H1 (cell line): ENCODE data around the gene ZSCAN18. TPM values are rescaled to one million over a fixed set of nuclear protein-coding genes. Genes with fewer than 3 reads are reported as not detected.

Experiments
- CTCF ChIA-PET: fragments of 300-600 bp; sonication (Branson Sonifier 250); formaldehyde crosslinking; loops from one replicate; lab custom pipeline; 2021; ENCODE audit not compliant: partially characterized antibody; lab: Charles Lee
- POLR2A ChIA-PET: fragments of 300-600 bp; sonication (Branson Sonifier 250); formaldehyde crosslinking; loops from one replicate; lab custom pipeline; 2021; ENCODE audit warnings: inconsistent platforms; ENCODE audit not compliant: partially characterized antibody; lab: Charles Lee
- DNase-seq, 2 experiments: peaks; one replicate each; pipeline versions ENCODE4 v3.0.0 to v3.0.0-alpha.2; 2010 to 2022; ENCODE audit warnings: low spot score in 2 of 2, low read depth in 1 of 2, mixed read lengths in 1 of 2
- FAIRE-seq: peaks from 2 replicates; lab custom pipeline; 2011; peaks lifted over from hg19 to GRCh38; lab: Jason Lieb, UNC
- H2AFZ ChIP-seq: 2 replicates; pipeline ENCODE4 v1.8.1; 2012; ENCODE audit warnings: low read length, inconsistent platforms
- H2AK5ac ChIP-seq: 2 replicates; pipeline ENCODE4 v1.6.1; 2013; ENCODE audit warnings: low read depth, low read length
- H2BK120ac ChIP-seq: replicated peaks from 2 replicates; pipeline ENCODE3; 2013; ENCODE audit warnings: low read depth, low read length, inconsistent platforms
- H2BK12ac ChIP-seq: 2 replicates; pipeline ENCODE4 v1.6.1; 2013; ENCODE audit warnings: low read depth, low read length
- H2BK15ac ChIP-seq: 2 replicates; pipeline ENCODE4 v1.6.1; 2013; ENCODE audit warnings: low read length
- H2BK20ac ChIP-seq: 2 replicates; pipeline ENCODE4 v1.6.1; 2013; ENCODE audit warnings: low read length
- H2BK5ac ChIP-seq: 2 replicates; pipeline ENCODE4 v1.6.1; 2013; ENCODE audit warnings: low read depth, low read length
- H3K14ac ChIP-seq: 2 replicates; pipeline ENCODE4 v1.6.1; 2013; ENCODE audit warnings: inconsistent platforms; ENCODE audit not compliant: insufficient read length
- H3K18ac ChIP-seq: 2 replicates; pipeline ENCODE4 v1.6.1; 2013; ENCODE audit warnings: low read length; ENCODE audit errors: extremely low read depth
- H3K23ac ChIP-seq: 2 replicates; pipeline ENCODE4 v1.6.1; 2013; ENCODE audit warnings: inconsistent platforms; ENCODE audit not compliant: insufficient read length
- H3K23me2 ChIP-seq: 2 replicates; pipeline ENCODE4 v1.6.1; 2013; ENCODE audit warnings: low read depth, low read length
- H3K27ac ChIP-seq: 2 replicates; pipeline ENCODE4 v1.6.1; 2011; ENCODE audit warnings: low read depth, low read length, inconsistent platforms
- H3K27me3 ChIP-seq, 4 experiments: replicated peaks in 1 of 4; 1 replicate in 1 of 4; 2 replicates in 3 of 4; pipeline versions ENCODE4 v1.6.1 to v1.8.1; 2011 to 2013; ENCODE audit warnings: low read length in 3 of 4, mild to moderate bottlenecking in 3 of 4, inconsistent platforms in 2 of 4, mixed read lengths in 2 of 4, moderate library complexity in 1 of 4; ENCODE audit not compliant: control insufficient read depth in 3 of 4, insufficient read depth in 3 of 4; ENCODE audit errors: extremely low read depth in 1 of 4
- H3K36me3 ChIP-seq, 4 experiments: 2 replicates each; pipeline versions ENCODE4 v1.6.1 to v1.8.1; 2011 to 2013; ENCODE audit warnings: mild to moderate bottlenecking in 4 of 4, low read length in 3 of 4, moderate library complexity in 2 of 4, control low read depth in 1 of 4, inconsistent platforms in 1 of 4; ENCODE audit not compliant: insufficient read depth in 4 of 4, control insufficient read depth in 2 of 4
- H3K4ac ChIP-seq: replicated peaks from 2 replicates; pipeline ENCODE3; 2013; ENCODE audit warnings: low read length, low read depth, mixed read lengths, inconsistent platforms; ENCODE audit not compliant: insufficient read length
- H3K4me1 ChIP-seq, 4 experiments: replicated peaks in 1 of 4; 1 replicate in 1 of 4; 2 replicates in 3 of 4; pipeline versions ENCODE4 v1.6.1 to v1.8.1; 2011 to 2013; ENCODE audit warnings: low read length in 3 of 4, inconsistent platforms in 2 of 4, mixed read lengths in 1 of 4; ENCODE audit not compliant: insufficient read depth in 4 of 4, control insufficient read depth in 3 of 4
- H3K4me2 ChIP-seq, 2 experiments: 2 replicates each; pipeline versions ENCODE4 v1.6.1 to v1.8.1; 2011 to 2013; ENCODE audit warnings: low read depth in 2 of 2, low read length in 2 of 2, control low read depth in 1 of 2, inconsistent platforms in 1 of 2, mild to moderate bottlenecking in 1 of 2; ENCODE audit not compliant: insufficient read depth in 1 of 2
- H3K4me3 ChIP-seq, 4 experiments: fragments of 200-600, 300-600 bp in 1 of 4; sonication (generic), shearing (Covaris generic), sonication (Bioruptor Twin) in 1 of 4; 2 replicates each; pipeline versions ENCODE4 v1.5.1 to v1.8.1; 2011 to 2016; ENCODE audit warnings: low read length in 4 of 4, low read depth in 3 of 4, control low read depth in 2 of 4, inconsistent platforms in 2 of 4, mild to moderate bottlenecking in 2 of 4, mixed read lengths in 1 of 4, moderate library complexity in 1 of 4; ENCODE audit not compliant: insufficient read depth in 2 of 4; ENCODE audit errors: extremely low read depth in 1 of 4
- H3K56ac ChIP-seq: replicated peaks from 2 replicates; pipeline ENCODE3; 2013; ENCODE audit warnings: low read depth, mild to moderate bottlenecking, mixed read lengths, low read length, inconsistent platforms; ENCODE audit not compliant: insufficient read length
- H3K79me1 ChIP-seq: 2 replicates; pipeline ENCODE4 v1.6.1; 2013; ENCODE audit warnings: low read depth, low read length, control low read depth
- H3K79me2 ChIP-seq, 2 experiments: 2 replicates each; pipeline versions ENCODE4 v1.6.1 to v1.8.1; 2012 to 2013; ENCODE audit warnings: low read length in 2 of 2, mild to moderate bottlenecking in 2 of 2, inconsistent platforms in 1 of 2; ENCODE audit not compliant: insufficient read depth in 2 of 2, control insufficient read depth in 1 of 2
- H3K9ac ChIP-seq, 4 experiments: replicated peaks in 1 of 4; 1 replicate in 1 of 4; 2 replicates in 3 of 4; pipeline versions ENCODE4 v1.6.1 to v1.8.1; 2011 to 2013; ENCODE audit warnings: low read depth in 3 of 4, low read length in 3 of 4, control low read depth in 2 of 4, mild to moderate bottlenecking in 2 of 4, moderate library complexity in 2 of 4, inconsistent platforms in 1 of 4; ENCODE audit errors: extremely low read depth in 1 of 4
- H3K9me3 ChIP-seq, 2 experiments: 2 replicates each; pipeline versions ENCODE4 v1.6.1 to v1.8.1; 2012 to 2013; ENCODE audit warnings: mild to moderate bottlenecking in 2 of 2, moderate library complexity in 2 of 2, control low read depth in 1 of 2, inconsistent platforms in 1 of 2, low read depth in 1 of 2, low read length in 1 of 2, mixed read lengths in 1 of 2; ENCODE audit not compliant: insufficient read depth in 2 of 2
- H4K20me1 ChIP-seq, 2 experiments: replicated peaks in 1 of 2; 2 replicates each; pipeline versions ENCODE3 to v1.8.1; 2011 to 2013; ENCODE audit warnings: inconsistent platforms in 2 of 2, low read length in 2 of 2, mild to moderate bottlenecking in 1 of 2; ENCODE audit not compliant: insufficient read depth in 2 of 2, control insufficient read depth in 1 of 2
- H4K5ac ChIP-seq: 2 replicates; pipeline ENCODE4 v1.6.1; 2013; ENCODE audit warnings: low read length, low read depth, mixed read lengths, inconsistent platforms; ENCODE audit not compliant: insufficient read length
- H4K8ac ChIP-seq: 2 replicates; pipeline ENCODE4 v1.8.0; 2013; ENCODE audit warnings: mild to moderate bottlenecking, moderate library complexity, low read length, inconsistent platforms; ENCODE audit not compliant: insufficient read depth; ENCODE audit errors: extremely low read depth
- H4K91ac ChIP-seq: replicated peaks from 2 replicates; pipeline ENCODE3; 2013; ENCODE audit warnings: low read length, mixed read lengths, inconsistent platforms; ENCODE audit not compliant: insufficient read length
- CBX8 ChIP-seq: fragments of 300-800, 300-1000 bp; sonication (generic); IDR thresholded peaks from 2 replicates; pipeline ENCODE4 v1.7.1; 2016; ENCODE audit warnings: low read depth, low read length, borderline replicate concordance
- EP300 ChIP-seq, 2 experiments: IDR thresholded peaks; 1 replicate in 1 of 2; 2 replicates in 1 of 2; pipeline ENCODE4 v1.6.1; 2011 to 2012; ENCODE audit warnings: low read depth in 2 of 2, low read length in 2 of 2, mild to moderate bottlenecking in 2 of 2, borderline replicate concordance in 1 of 2, inconsistent platforms in 1 of 2, moderate library complexity in 1 of 2
- HDAC6 ChIP-seq: IDR thresholded peaks from one replicate; pipeline ENCODE4 v1.7.1; 2012; ENCODE audit warnings: low read depth, mild to moderate bottlenecking, inconsistent platforms, low read length, moderate library complexity
- KDM1A ChIP-seq: fragments of 200-600, 300-600 bp; sonication (generic); IDR thresholded peaks from 2 replicates; pipeline ENCODE4 v1.7.1; 2016; ENCODE audit warnings: mild to moderate bottlenecking, low read length, borderline replicate concordance
- MAFK ChIP-seq: IDR thresholded peaks from 2 replicates; pipeline ENCODE4 v1.6.1; 2012; ENCODE audit warnings: low read depth, mild to moderate bottlenecking, improper control_type of control experiment, low read length
- POLR2AphosphoS5 ChIP-seq: IDR thresholded peaks from 2 replicates; pipeline ENCODE4 v1.6.1; 2011; ENCODE audit warnings: low read depth, low read length
- SIX5 ChIP-seq: IDR thresholded peaks from 2 replicates; pipeline ENCODE4 v1.6.1; 2011; ENCODE audit warnings: mild to moderate bottlenecking, low read depth, low read length
- SRF ChIP-seq: IDR thresholded peaks from 2 replicates; pipeline ENCODE4 v1.6.1; 2011; ENCODE audit warnings: mild to moderate bottlenecking, low read depth, low read length, moderate library complexity
- SUZ12 ChIP-seq: fragments of 200-600 bp; sonication (generic); IDR thresholded peaks from 2 replicates; pipeline ENCODE4 v1.6.1; 2012; ENCODE audit warnings: mild to moderate bottlenecking, inconsistent platforms, low read length, moderate library complexity, mixed read lengths
- WGBS, 2 experiments: shearing (Covaris generic) in 1 of 2; methylation state at CpG; one replicate each; pipeline versions ENCODE4 v1.1.6 to v1.1.7; 2013 to 2015; ENCODE audit warnings: low lambda C conversion rate in 2 of 2, mixed read lengths in 2 of 2, inconsistent platforms in 1 of 2, low coverage in 1 of 2, missing lambda C conversion rate in 1 of 2; ENCODE audit not compliant: insufficient replicate concordance in 2 of 2, insufficient coverage in 1 of 2, insufficient read length in 1 of 2; ENCODE audit errors: extremely low coverage in 1 of 2, missing lambda C conversion rate in 1 of 2; 5-methylcytosine and 5-hydroxymethylcytosine counted together
- polyA plus RNA-seq, 7 experiments: library from polyadenylated mRNA; depleted of rRNA in 3 of 7; stranded (reverse) in 5 of 7; unstranded in 2 of 7; fragments of >200 nt in 5 of 7; fragments of 200-250 nt in 2 of 7; gene quantifications; 1 replicate in 5 of 7; 2 replicates in 1 of 7; 4 replicates in 1 of 7; pipeline versions ENCODE4 v1.2.1 to v1.2.3, GENCODE V29; 2011 to 2013; ENCODE audit warnings: missing spikeins in 2 of 7, mixed read lengths in 2 of 7
- total RNA-seq: library from RNA; stranded (reverse); fragmentation: NEBNext Ultra II Directional; extraction: Animal tissue kit (Norgen Biotek cat#: 25700); gene quantifications from 2 replicates; pipeline ENCODE4 v1.2.1, GENCODE V29; 2021
- TF ChIP-seq, protein P1 (sequence below): IDR thresholded peaks from 2 replicates; pipeline ENCODE4 v1.6.1; 2012; ENCODE audit warnings: inconsistent platforms

ZSCAN18 gene
- total and polyA plus RNA-seq, 2 of the 8 experiments (the other 6 are each of a cell fraction or from before 2014, with no cell fraction given): 37.0 to 41.4 TPM

DNA sequence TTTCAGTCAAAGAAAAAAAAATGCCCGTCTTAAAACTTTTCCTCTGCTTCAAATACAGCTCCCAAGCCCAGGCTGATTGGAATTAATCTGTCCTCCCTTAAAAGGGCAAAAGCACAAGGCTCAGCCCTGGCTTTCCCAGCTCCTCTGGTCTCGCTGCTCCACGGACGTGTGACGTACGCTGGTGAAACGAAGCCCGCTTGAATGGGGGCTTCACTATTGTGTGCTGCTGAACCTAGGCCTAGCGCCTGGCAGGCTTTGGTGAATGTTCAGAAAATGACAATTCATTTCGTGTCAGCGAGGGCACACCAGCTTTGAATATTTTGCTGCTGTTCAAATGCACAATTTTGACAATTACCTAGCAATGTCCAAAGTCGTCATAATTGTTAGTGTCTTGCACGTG is 39.6 kb downstream of the ZSCAN18 start:
- H3K4me1 ChIP-seq: peaks cover 5 to 21% (median 14%) of the 10 kb centered on the region in 4 experiments
- no peaks in the 10 kb centered on the region for H3K27me3 ChIP-seq
- H4K8ac ChIP-seq: peak overlapping the region; percentile 68; the same call in 1 of the 2 replicates
- H3K23ac ChIP-seq: peak overlapping the region; percentile 57
- H2BK120ac ChIP-seq: peak overlapping the region; percentile 90
- H3K9ac ChIP-seq: peak overlapping the region in 3 of 4 experiments; percentile 69 to 94 (median 76); a peak in 5 of 7 replicates
- H3K14ac ChIP-seq: no peak overlapping the region
- H2AK5ac ChIP-seq: peak overlapping the region; percentile 86; the same call in 1 of the 2 replicates
- H4K5ac ChIP-seq: peak overlapping the region; percentile 78
- FAIRE-seq (no peak), DNase-seq (peak in 1 of 2 experiments; percentile 44)
- no peaks in the 10 kb centered on the region for H3K79me2 ChIP-seq
- peaks cover 8 to 28% of the 10 kb centered on the region in 2 experiments; a peak in 3 of 4 replicates for H3K9me3 ChIP-seq
- peak overlapping the region; percentile 18 to 63 (median 44) for H3K4me3 ChIP-seq
- peak overlapping the region; percentile 79 for H3K56ac ChIP-seq
- no peak overlapping the region for H2AFZ ChIP-seq
- H3K23me2 ChIP-seq: peaks cover 3% of the 10 kb centered on the region; the same call in 1 of the 2 replicates
- peaks cover 0 to 10% (median 3%) of the 10 kb centered on the region in 4 experiments; a peak in 5 of 8 replicates for H3K36me3 ChIP-seq
- H3K4me2 ChIP-seq: peak overlapping the region; percentile 77 to 84
- H2BK20ac ChIP-seq: no peak overlapping the region; the same call in 1 of the 2 replicates
- H3K27ac ChIP-seq: peak overlapping the region; percentile 67
- ChIA-PET CTCF (interaction anchor here (0.5 to 6.8 kb wide), 12 partner anchors 9 to 108 kb away, joined by 3 to 113 read pairs (median 4); no protein-coding TSS in a partner anchor), POLR2A (interaction anchor here (0.6 to 4.4 kb wide), 25 partner anchors 10 to 244 kb away, joined by 3 to 45 read pairs (median 7); partner anchors contain the start of genes ZNF256, ZNF274, ZNF417 and ZNF552)
- H4K20me1 ChIP-seq: no peaks in the 10 kb centered on the region
- peak overlapping the region; percentile 65 for H3K4ac ChIP-seq
- whole genome bisulfite sequencing, 2 experiments: 85% methylated on average over 13 of the region's 13 CpGs; no CpG with 5 or more reads in 1 of the 2 experiments
- no peaks in the 10 kb centered on the region for H3K79me1 ChIP-seq
- peak overlapping the region; percentile 95 for H4K91ac ChIP-seq
- H2BK5ac ChIP-seq: peak overlapping the region; percentile 94
- H2BK15ac ChIP-seq: peak overlapping the region; percentile 92
- peak overlapping the region; percentile 96 for H2BK12ac ChIP-seq
- no peak for TF ChIP-seq EP300 (IDR thresholded peaks at IDR 0.05; ENCODE audit: borderline replicate concordance in 1 of 2, low read depth in 2 of 2, low read length in 2 of 2)
- TF ChIP-seq POLR2AphosphoS5: no peak
- no peak for TF ChIP-seq SUZ12
- TF ChIP-seq KDM1A: no peak
- TF ChIP-seq HDAC6: no peak
- TF ChIP-seq MAFK: no peak
- TF ChIP-seq, protein P1, sequence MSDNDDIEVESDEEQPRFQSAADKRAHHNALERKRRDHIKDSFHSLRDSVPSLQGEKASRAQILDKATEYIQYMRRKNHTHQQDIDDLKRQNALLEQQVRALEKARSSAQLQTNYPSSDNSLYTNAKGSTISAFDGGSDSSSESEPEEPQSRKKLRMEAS: peak; percentile 29; the same call in 1 of the 2 replicates
- TF ChIP-seq CBX8: no peak
- no peak for TF ChIP-seq SIX5
- peak; percentile 54; the same call in 1 of the 2 replicates for TF ChIP-seq SRF
- TF ChIP-seq, all 59 proteins: peak for 2
- peak overlapping the region; percentile 81; the same call in 1 of the 2 replicates for H3K18ac ChIP-seq
